ENCODE data around the gene GPA33.

DNA sequence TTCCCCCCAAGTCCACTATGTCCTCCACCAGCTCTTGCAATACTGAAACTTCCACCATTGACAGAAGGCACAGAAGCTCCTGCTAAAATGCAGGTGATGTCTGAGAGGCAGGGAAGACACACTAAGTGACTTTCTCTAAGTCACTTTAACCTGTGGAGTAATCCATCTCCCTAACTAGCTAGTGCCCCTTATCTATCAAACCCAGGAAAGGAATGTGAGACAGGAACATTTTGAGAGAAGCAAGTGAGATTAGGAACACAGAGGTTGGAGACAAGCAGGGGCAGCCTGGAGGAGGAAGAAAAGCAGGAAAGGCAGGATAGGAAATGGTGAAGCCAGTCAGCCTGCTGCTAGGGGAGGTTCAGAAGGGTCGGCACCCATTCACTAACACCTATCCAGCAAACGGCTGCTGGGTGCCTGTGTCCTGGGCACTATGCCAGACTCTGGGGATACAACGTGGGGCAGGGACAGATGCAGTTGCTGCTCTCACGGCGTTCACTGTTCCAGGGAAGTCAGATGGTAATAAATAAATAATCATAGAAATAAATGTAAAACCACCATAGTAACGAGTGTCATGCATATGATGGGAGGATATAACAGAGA is 7.0 kb downstream of the GPA33 start:
- TF ChIP-seq, protein P1, sequence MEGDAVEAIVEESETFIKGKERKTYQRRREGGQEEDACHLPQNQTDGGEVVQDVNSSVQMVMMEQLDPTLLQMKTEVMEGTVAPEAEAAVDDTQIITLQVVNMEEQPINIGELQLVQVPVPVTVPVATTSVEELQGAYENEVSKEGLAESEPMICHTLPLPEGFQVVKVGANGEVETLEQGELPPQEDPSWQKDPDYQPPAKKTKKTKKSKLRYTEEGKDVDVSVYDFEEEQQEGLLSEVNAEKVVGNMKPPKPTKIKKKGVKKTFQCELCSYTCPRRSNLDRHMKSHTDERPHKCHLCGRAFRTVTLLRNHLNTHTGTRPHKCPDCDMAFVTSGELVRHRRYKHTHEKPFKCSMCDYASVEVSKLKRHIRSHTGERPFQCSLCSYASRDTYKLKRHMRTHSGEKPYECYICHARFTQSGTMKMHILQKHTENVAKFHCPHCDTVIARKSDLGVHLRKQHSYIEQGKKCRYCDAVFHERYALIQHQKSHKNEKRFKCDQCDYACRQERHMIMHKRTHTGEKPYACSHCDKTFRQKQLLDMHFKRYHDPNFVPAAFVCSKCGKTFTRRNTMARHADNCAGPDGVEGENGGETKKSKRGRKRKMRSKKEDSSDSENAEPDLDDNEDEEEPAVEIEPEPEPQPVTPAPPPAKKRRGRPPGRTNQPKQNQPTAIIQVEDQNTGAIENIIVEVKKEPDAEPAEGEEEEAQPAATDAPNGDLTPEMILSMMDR (conservative IDR thresholded peaks at IDR 0.05 in 1 of 2, IDR thresholded peaks at IDR 0.05 in 1 of 2; ENCODE audit: low read depth in 1 of 2, low read length in 2 of 2): no peak
- TF ChIP-seq EZH2 (IDR thresholded peaks at IDR 0.05; ENCODE audit: low read length, missing control alignments): no peak
